Stimulated activated CD8-positive, alpha-beta memory T cell treated with anti-CD3 and anti-CD28 coated beads, Interleukin-12 subunit alpha, Interleukin-12 subunit beta, amount 100 ng/mL, for 1 hour (primary cell): ENCODE measurements around the gene GPSM3.
"Not testable (repeated sequence)": the region's sequence is repeated elsewhere in the genome, so short reads cannot be mapped to it uniquely, and the experiment has no call there.

Experiments
- DNase-seq: peaks from one replicate; pipeline ENCODE4 v3.0.0-alpha.2; 2020; ENCODE audit warnings: low read depth

GPSM3 gene

GRCh38 chr6:32149932-32150870 lies 42.2 kb downstream of the GPSM3 start:
- DNase-seq, result no peak

- no peak for DNase-seq
These were observed 43.2 kb downstream of the GPSM3 start for GRCh38 chr6:32149092-32149755.

- DNase-seq, result peak; percentile 47
These were observed 44.0 kb downstream of the GPSM3 start for GRCh38 chr6:32148289-32149091.

GRCh38 chr6:32147401-32148132 lies 44.9 kb downstream of the GPSM3 start:
- DNase-seq, result no peak

- no peak for DNase-seq
These were observed 45.8 kb downstream of the GPSM3 start for GRCh38 chr6:32146687-32147086.

GRCh38 chr6:32146287-32146686 lies 46.2 kb downstream of the GPSM3 start:
- no peak for DNase-seq

- not testable (repeated sequence) for DNase-seq
These were observed 48.2 kb downstream of the GPSM3 start for GRCh38 chr6:32144238-32144637.
